Liver (tissue), 9 donors: ENCODE data around the gene PRRC2A. TPM values are rescaled to one million over a fixed set of nuclear protein-coding genes. Genes with fewer than 3 reads are reported as not detected.

Experiments
- DNase-seq: peaks from one replicate; pipeline ENCODE4 v3.0.0-alpha.2; 2017; ENCODE audit warnings: low spot score
- H3K27ac ChIP-seq, 2 donors: one replicate each; pipeline ENCODE4 v1.7.0; 2013; ENCODE audit warnings: inconsistent platforms in 2 of 2, low read length in 2 of 2, control low read depth in 1 of 2, low read depth in 1 of 2, mild to moderate bottlenecking in 1 of 2
- H3K27me3 ChIP-seq, 4 donors: one replicate each; pipeline versions ENCODE4 v1.6.1 to v1.7.0; 2013; ENCODE audit warnings: low read length in 3 of 4, inconsistent platforms in 1 of 4, mild to moderate bottlenecking in 1 of 4, moderate library complexity in 1 of 4; ENCODE audit not compliant: control insufficient read depth in 4 of 4, insufficient read depth in 4 of 4
- H3K36me3 ChIP-seq, 4 donors: one replicate each; pipeline versions ENCODE4 v1.6.1 to v1.7.0; 2013; ENCODE audit warnings: low read length in 3 of 4, mild to moderate bottlenecking in 3 of 4, low read depth in 1 of 4, moderate library complexity in 1 of 4; ENCODE audit not compliant: control insufficient read depth in 4 of 4, insufficient read depth in 3 of 4
- H3K4me1 ChIP-seq, 4 donors: one replicate each; pipeline versions ENCODE4 v1.6.1 to v1.7.0; 2013; ENCODE audit warnings: low read length in 3 of 4, mild to moderate bottlenecking in 3 of 4, moderate library complexity in 1 of 4; ENCODE audit not compliant: control insufficient read depth in 4 of 4, insufficient read depth in 4 of 4
- H3K4me3 ChIP-seq, 3 donors: one replicate each; pipeline versions ENCODE4 v1.6.1 to v1.7.0; 2013; ENCODE audit warnings: low read length in 3 of 3, control low read depth in 1 of 3, low read depth in 1 of 3, mild to moderate bottlenecking in 1 of 3
- H3K9ac ChIP-seq, 2 donors: one replicate each; pipeline ENCODE4 v1.7.0; 2013; ENCODE audit warnings: low read length in 2 of 2, mild to moderate bottlenecking in 2 of 2, moderate library complexity in 2 of 2, control low read depth in 1 of 2, low read depth in 1 of 2
- H3K9me3 ChIP-seq, 4 donors: one replicate each; pipeline versions ENCODE4 v1.6.1 to v1.7.0; 2013; ENCODE audit warnings: low read length in 3 of 4; ENCODE audit not compliant: control insufficient read depth in 4 of 4
- ATF3 ChIP-seq: IDR thresholded peaks from 2 replicates; pipeline ENCODE4 v1.6.1; 2016; ENCODE audit warnings: antibody characterized with exemption
- CTCF ChIP-seq: fragments of 150-350 bp; IDR thresholded peaks from 2 replicates; pipeline ENCODE4 v1.5.1; 2017; ENCODE audit warnings: improper control_type of control experiment, low read depth, low read length; ENCODE audit not compliant: missing input control
- EGR1 ChIP-seq, 2 donors: IDR thresholded peaks; 2 replicates each; pipeline ENCODE4 v1.6.1; 2016 to 2018; ENCODE audit warnings: antibody characterized with exemption in 2 of 2, low read depth in 2 of 2
- FOXA1 ChIP-seq: IDR thresholded peaks from 2 replicates; pipeline ENCODE4 v1.6.1; 2016; ENCODE audit warnings: antibody characterized with exemption
- FOXA2 ChIP-seq: IDR thresholded peaks from 2 replicates; pipeline ENCODE4 v1.6.1; 2016; ENCODE audit warnings: antibody characterized with exemption
- GABPA ChIP-seq, 2 donors: IDR thresholded peaks in 1 of 2; conservative IDR thresholded peaks in 1 of 2; 2 replicates each; pipeline ENCODE4 v1.6.1; 2016; ENCODE audit warnings: antibody characterized with exemption in 2 of 2, mild to moderate bottlenecking in 1 of 2, moderate library complexity in 1 of 2
- HNF4A ChIP-seq, 2 donors: conservative IDR thresholded peaks; 2 replicates each; pipeline ENCODE4 v1.6.1; 2016; ENCODE audit warnings: antibody characterized with exemption in 2 of 2, mild to moderate bottlenecking in 2 of 2
- HNF4G ChIP-seq: IDR thresholded peaks from 2 replicates; pipeline ENCODE4 v1.6.1; 2016; ENCODE audit warnings: antibody characterized with exemption
- JUND ChIP-seq, 2 donors: IDR thresholded peaks; 2 replicates each; pipeline ENCODE4 v1.6.1; 2016; ENCODE audit warnings: antibody characterized with exemption in 2 of 2
- MAX ChIP-seq: IDR thresholded peaks from 2 replicates; pipeline ENCODE4 v1.6.1; 2016; ENCODE audit warnings: antibody characterized with exemption
- NR2F2 ChIP-seq: IDR thresholded peaks from 2 replicates; pipeline ENCODE4 v1.6.1; 2016; ENCODE audit warnings: antibody characterized with exemption
- RAD21 ChIP-seq, 2 donors: IDR thresholded peaks; 2 replicates each; pipeline ENCODE4 v1.6.1; 2016; ENCODE audit warnings: antibody characterized with exemption in 2 of 2, mild to moderate bottlenecking in 2 of 2
- REST ChIP-seq: IDR thresholded peaks from 2 replicates; pipeline ENCODE4 v1.6.1; 2016; ENCODE audit warnings: antibody characterized with exemption, mild to moderate bottlenecking
- RXRA ChIP-seq, 2 donors: IDR thresholded peaks; 2 replicates each; pipeline ENCODE4 v1.6.1; 2017 to 2018; ENCODE audit warnings: antibody characterized with exemption in 2 of 2, mild to moderate bottlenecking in 1 of 2
- SP1 ChIP-seq: IDR thresholded peaks from 2 replicates; pipeline ENCODE4 v1.6.1; 2018; ENCODE audit warnings: antibody characterized with exemption, mild to moderate bottlenecking
- TAF1 ChIP-seq: conservative IDR thresholded peaks from 2 replicates; pipeline ENCODE4 v1.6.1; 2016; ENCODE audit warnings: antibody characterized with exemption, mild to moderate bottlenecking
- YY1 ChIP-seq: IDR thresholded peaks from 2 replicates; pipeline ENCODE4 v1.6.1; 2016; ENCODE audit warnings: antibody characterized with exemption, mild to moderate bottlenecking
- ZBTB33 ChIP-seq: IDR thresholded peaks from 2 replicates; pipeline ENCODE4 v1.6.1; 2016; ENCODE audit warnings: antibody characterized with exemption
- WGBS: extraction: QIAGEN DNeasy Blood & Tissue Kit; methylation state at CpG from one replicate; pipeline ENCODE4 v1.1.7; 2013; 5-methylcytosine and 5-hydroxymethylcytosine counted together
- polyA plus RNA-seq, 2 donors: library from polyadenylated mRNA; stranded (reverse) in 1 of 2; unstranded in 1 of 2; fragments of 200-250 nt in 1 of 2; fragments of >200 nt in 1 of 2; fragmentation: Nextera tagmentation in 1 of 2; extraction: Ambion mirVana in 1 of 2; gene quantifications; one replicate each; pipeline versions ENCODE4 v1.2.1 to v1.2.3, GENCODE V29; 2013 to 2015
- total RNA-seq, 2 donors: library from RNA; depleted of rRNA; stranded (reverse); fragments of >200 nt; gene quantifications; one replicate each; pipeline ENCODE4 v1.2.3, GENCODE V29; 2014
- donor health status: healthy.
- donor health status: healthy.
- donor health status: healthy.
- donor health status: healthy.
- donor health status: healthy.

The PRRC2A gene
- total and polyA plus RNA-seq, 4 donors = 21.9 to 39.3 (median 29.5) TPM

- no peak for TF ChIP-seq CTCF
- TF ChIP-seq RXRA (IDR thresholded peaks at IDR 0.05) = no peak
Observed at GRCh38 chr6:31633447-31633846, 12.9 kb downstream of the PRRC2A start (continued).

GRCh38 chr6:31634131-31634530 lies 13.6 kb downstream of the PRRC2A start:
- H3K27me3 ChIP-seq = no peaks in the 10 kb centered on the region
- H3K9me3 ChIP-seq = no peaks in the 10 kb centered on the region
- no peak overlapping the region for H3K4me3 ChIP-seq
- WGBS = 91% methylated on average over 3 of the region's 3 CpGs
- H3K9ac ChIP-seq = no peak overlapping the region
- no peak overlapping the region for H3K27ac ChIP-seq
- peaks cover 2 to 23% (median 17%) of the 10 kb centered on the region in 4 donors for H3K4me1 ChIP-seq
- no peak for DNase-seq
- H3K36me3 ChIP-seq = peaks cover 40 to 83% (median 49%) of the 10 kb centered on the region in 4 donors
- no peak for TF ChIP-seq HNF4A (conservative IDR thresholded peaks at IDR 0.05)
- TF ChIP-seq ATF3 = no peak
- no peak for TF ChIP-seq TAF1
- no peak for TF ChIP-seq JUND (IDR thresholded peaks at IDR 0.05)
- TF ChIP-seq NR2F2 = no peak
- TF ChIP-seq RXRA (IDR thresholded peaks at IDR 0.05) = no peak

GRCh38 chr6:31634969-31635575 lies 14.6 kb downstream of the PRRC2A start:
- 48% methylated on average over 11 of the region's 11 CpGs for WGBS

More at GRCh38 chr6:31634969-31635575, 14.6 kb downstream of the PRRC2A start:
- Histone ChIP-seq H3K9me3 (no peaks in the 10 kb centered on the region), H3K36me3 (peaks cover 40 to 84% (median 53%) of the 10 kb centered on the region in 4 donors), H3K27me3 (no peaks in the 10 kb centered on the region), H3K4me3 (no peak overlapping the region), H3K27ac (no peak overlapping the region), H3K4me1 (peaks cover 2 to 23% (median 18%) of the 10 kb centered on the region in 4 donors), H3K9ac (no peak overlapping the region)
- no peak for DNase-seq
- TF ChIP-seq MAX (no peak), ZBTB33 (no peak), HNF4A (conservative IDR thresholded peaks at IDR 0.05) (peak; percentile 43), REST (no peak), FOXA2 (no peak), YY1 (no peak), CTCF (no peak), GABPA (IDR thresholded peaks at IDR 0.05 in 1 of 2, conservative IDR thresholded peaks at IDR 0.05 in 1 of 2) (no peak), FOXA1 (no peak), RXRA (IDR thresholded peaks at IDR 0.05) (peak; percentile 59 to 60), JUND (IDR thresholded peaks at IDR 0.05) (no peak), SP1 (peak; percentile 77), EGR1 (IDR thresholded peaks at IDR 0.05; ENCODE audit: low read depth in 2 of 2) (no peak), HNF4G (no peak), TAF1 (no peak), NR2F2 (no peak), RAD21 (IDR thresholded peaks at IDR 0.05) (no peak), ATF3 (no peak)
